ENCODE results near the gene CCT6A.
"Not testable (repeated sequence)": the region's sequence is repeated elsewhere in the genome, so short reads cannot be mapped to it uniquely, and the experiment has no call there.

Gene CCT6A

DNA sequence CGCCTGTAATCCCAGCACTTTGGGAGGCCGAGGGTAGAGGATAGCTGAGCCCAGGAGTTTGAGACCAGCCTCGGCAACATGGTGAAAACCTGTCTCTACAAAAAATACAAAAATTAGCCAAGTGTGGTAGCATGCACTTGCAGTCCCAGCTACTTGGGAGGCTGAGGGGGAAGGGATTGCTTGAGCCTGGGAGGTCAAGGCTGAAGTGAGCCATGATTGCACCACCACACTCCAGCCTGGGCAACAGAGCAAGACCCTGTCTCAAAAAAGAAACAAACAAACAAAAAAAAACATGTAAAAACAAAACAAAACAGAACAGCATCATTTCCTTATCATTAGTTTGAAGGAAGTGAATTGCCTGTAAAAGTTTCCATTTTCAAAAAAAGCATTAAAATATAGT, 60.7 kb downstream of the CCT6A start:
- POLR2A ChIA-PET; H3K27ac ChIP-seq (ENCODE audit: extremely low read depth, low read depth, low read length); CTCF ChIA-PET; H3K4me3 ChIP-seq (ENCODE audit: low read depth, low read length); H3K4me1 ChIP-seq (ENCODE audit: control insufficient read depth, insufficient read depth, low read length); H3K36me3 ChIP-seq (ENCODE audit: control insufficient read depth in 2 of 2, insufficient read depth in 1 of 2, low read length in 2 of 2); H3K9me3 ChIP-seq (ENCODE audit: control insufficient read depth, insufficient read depth, low read depth, low read length): not testable (repeated sequence)
